BLaER1 treated with 17β-estradiol and CSF1 and Interleukin-3, amounts not matched to agents 10 nM and 100 nM (cell line): ENCODE data around the gene FAM117B.

Source experiments
- H3K27ac ChIP-seq, 11 experiments: shearing (Covaris generic); formaldehyde crosslinking; 2 replicates each; pipeline ENCODE4 v1.8.1; 2022
- H3K27me3 ChIP-seq, 11 experiments: shearing (Covaris generic); formaldehyde crosslinking; 2 replicates each; pipeline ENCODE4 v1.8.1; 2022
- H3K36me3 ChIP-seq, 11 experiments: shearing (Covaris generic); formaldehyde crosslinking; 2 replicates each; pipeline ENCODE4 v1.8.1; 2022
- H3K4me1 ChIP-seq, 10 experiments: shearing (Covaris generic); formaldehyde crosslinking; 2 replicates each; pipeline ENCODE4 v1.8.1; 2022
- H3K4me2 ChIP-seq, 11 experiments: shearing (Covaris generic); formaldehyde crosslinking; 2 replicates each; pipeline ENCODE4 v1.8.1; 2022
- H3K4me3 ChIP-seq, 10 experiments: shearing (Covaris generic); formaldehyde crosslinking; 2 replicates each; pipeline ENCODE4 v1.8.1; 2022
- H3K9ac ChIP-seq, 11 experiments: shearing (Covaris generic); formaldehyde crosslinking; 2 replicates each; pipeline ENCODE4 v1.8.1; 2022
- H3K9me3 ChIP-seq, 11 experiments: shearing (Covaris generic); formaldehyde crosslinking; replicated peaks in 1 of 11; 2 replicates each; pipeline ENCODE4 v1.8.1; 2022
- H4K20me1 ChIP-seq, 11 experiments: shearing (Covaris generic); formaldehyde crosslinking; 2 replicates each; pipeline ENCODE4 v1.8.1; 2022
- Cebpa-rat ChIP-seq, 11 experiments: shearing (Covaris generic); IDR thresholded peaks; 2 replicates each; pipeline ENCODE4 v1.8.1; 2022

The FAM117B gene

DNA sequence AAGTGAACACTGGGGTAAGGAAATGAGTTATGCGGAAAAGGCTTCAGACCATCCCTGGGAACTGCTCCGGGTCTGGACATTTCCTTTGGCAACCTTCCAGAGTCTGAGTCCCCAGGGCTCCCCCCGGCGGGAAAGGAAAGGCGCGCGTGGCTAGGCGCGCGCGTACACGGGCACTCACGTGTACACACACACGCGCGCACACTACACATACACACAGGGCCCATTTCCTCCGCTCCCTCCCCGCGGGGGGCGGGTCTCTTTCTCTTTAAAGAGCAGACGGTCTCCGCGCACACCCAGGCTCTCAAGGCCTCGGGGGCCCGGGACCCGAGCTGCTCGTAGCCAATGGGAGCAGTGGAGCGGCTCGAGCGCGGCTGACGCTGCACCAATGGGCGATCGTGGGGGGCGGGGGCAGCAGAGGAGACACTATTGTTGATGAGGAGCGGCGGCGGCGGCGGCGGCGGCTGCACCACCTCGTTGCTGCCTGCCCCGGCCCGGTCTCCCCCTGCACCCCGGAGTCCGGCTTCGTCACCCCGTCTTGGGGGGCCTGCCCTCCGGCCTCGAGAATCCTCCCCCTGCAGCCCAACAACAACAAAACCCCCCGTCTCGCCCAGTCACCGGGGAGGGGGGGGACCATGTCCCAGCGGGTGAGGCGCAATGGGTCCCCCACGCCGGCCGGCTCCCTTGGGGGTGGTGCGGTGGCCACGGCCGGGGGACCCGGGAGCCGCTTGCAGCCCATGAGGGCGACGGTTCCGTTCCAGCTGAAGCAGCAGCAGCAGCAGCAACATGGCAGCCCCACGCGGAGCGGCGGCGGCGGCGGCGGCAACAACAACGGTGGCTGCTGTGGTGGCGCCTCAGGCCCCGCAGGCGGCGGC is at the start of gene FAM117B:
TSS of gene FAM117B (plus strand) at position 414 of the 872 bp plus-strand sequence. CDS start at position 633, 219 bp downstream.
- Histone ChIP-seq H3K4me3 (peak within 1 kb of the TSS; percentile 86 to 100 (median 98)), H3K9ac (peak within 1 kb of the TSS; percentile 83 to 96 (median 92)), H4K20me1 (no peaks in the 10 kb centered on the region), H3K27ac (peak within 1 kb of the TSS; percentile 12 to 96 (median 89); a peak in 21 of 22 replicates), H3K36me3 (peaks cover 0 to 16% (median 0%) of the 10 kb centered on the region in 11 experiments; a peak in 4 of 22 replicates), H3K27me3 (no peaks in the 10 kb centered on the region), H3K4me2 (peak within 1 kb of the TSS; percentile 56 to 86 (median 76)), H3K9me3 (peaks cover 0 to 13% (median 4%) of the 10 kb centered on the region in 11 experiments; a peak in 5 of 22 replicates), H3K4me1 (peaks cover 10 to 29% (median 22%) of the 10 kb centered on the region in 10 experiments)
- no peak for TF ChIP-seq Cebpa-rat (IDR thresholded peaks at IDR 0.05)

DNA sequence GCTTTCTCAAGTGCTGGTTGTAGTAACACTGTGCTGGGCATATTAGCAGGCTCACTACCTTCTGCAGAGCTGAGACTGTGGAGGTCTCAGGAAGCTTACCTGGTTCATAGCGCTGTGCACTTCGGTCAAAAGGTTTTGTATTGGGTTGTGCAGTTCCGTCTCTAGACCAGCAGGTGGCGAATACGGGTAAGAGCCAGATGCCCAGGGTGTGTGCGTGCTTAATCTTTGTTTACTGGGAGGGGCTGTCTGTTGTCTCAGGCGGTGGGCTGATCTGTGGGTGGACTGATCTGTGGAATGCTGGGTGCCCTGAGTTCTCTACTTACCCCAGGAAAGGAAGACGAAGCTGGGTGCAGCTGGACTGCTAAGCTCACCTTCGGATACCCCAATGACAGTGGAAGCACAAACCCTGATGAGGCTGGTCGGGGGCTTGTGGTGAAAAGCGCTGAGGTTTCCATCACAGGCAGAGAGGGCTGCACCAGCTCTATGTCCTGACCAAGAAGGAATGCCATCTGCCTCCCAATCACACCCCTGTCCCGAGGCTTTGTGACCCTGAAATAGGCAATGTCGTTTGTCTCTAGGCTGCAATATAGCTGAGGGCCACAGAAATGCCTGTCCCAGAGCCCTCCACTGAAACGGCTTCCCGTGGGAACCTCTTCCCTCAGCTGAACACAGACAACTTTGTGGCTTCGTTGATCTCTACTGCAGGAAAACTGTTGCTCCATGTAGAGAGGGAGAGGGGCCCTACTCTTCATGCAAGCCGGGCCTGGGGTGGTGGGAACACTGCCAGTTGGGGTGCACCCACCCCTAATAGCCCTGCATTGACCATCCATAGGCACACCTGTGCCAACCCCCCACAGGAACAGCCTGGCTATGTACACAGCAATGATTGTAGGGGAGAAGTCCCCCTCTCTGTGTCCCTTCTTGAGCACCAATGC is 45.9 kb upstream of the FAM117B start:
- Histone ChIP-seq H3K27me3 (no peaks in the 10 kb centered on the region), H3K36me3 (no peaks in the 10 kb centered on the region), H3K9ac (no peak overlapping the region; a peak in 1 of 22 replicates), H3K4me2 (peak overlapping the region in 10 of 11 experiments; percentile 13 to 63 (median 42); a peak in 10 of 22 replicates), H3K9me3 (peaks cover 0 to 5% (median 0%) of the 10 kb centered on the region in 11 experiments; a peak in 4 of 22 replicates), H4K20me1 (no peaks in the 10 kb centered on the region), H3K4me3 (no peak overlapping the region), H3K4me1 (peaks cover 7 to 21% (median 16%) of the 10 kb centered on the region in 10 experiments), H3K27ac (no peak overlapping the region)
- no peak for TF ChIP-seq Cebpa-rat (IDR thresholded peaks at IDR 0.05)

DNA sequence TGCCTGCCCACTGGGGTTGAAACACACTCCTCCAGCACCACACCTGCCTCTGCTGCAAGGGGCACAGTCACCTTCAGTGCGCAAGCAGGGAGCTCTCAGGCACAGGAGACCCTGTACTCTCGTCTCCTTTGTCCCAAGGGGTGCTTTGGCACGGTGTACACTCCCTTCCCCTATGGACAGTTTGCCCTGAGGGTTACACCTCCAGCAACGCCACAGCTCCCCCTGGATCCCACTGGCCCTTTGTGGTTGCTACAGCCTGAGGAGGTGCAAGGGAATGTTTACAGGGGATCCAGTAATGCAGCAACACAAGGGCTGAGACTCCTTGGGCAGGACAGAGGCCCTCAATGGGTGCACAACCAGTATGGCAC is 45.2 kb upstream of the FAM117B start:
- Histone ChIP-seq H3K9me3 (no peaks in the 10 kb centered on the region), H3K36me3 (no peaks in the 10 kb centered on the region), H4K20me1 (no peaks in the 10 kb centered on the region), H3K27me3 (no peaks in the 10 kb centered on the region), H3K4me1 (peaks cover 7 to 21% (median 16%) of the 10 kb centered on the region in 10 experiments), H3K27ac (no peak overlapping the region), H3K9ac (no peak overlapping the region), H3K4me3 (no peak overlapping the region), H3K4me2 (peak overlapping the region; percentile 13 to 62 (median 42); a peak in 18 of 22 replicates)
- no peak for TF ChIP-seq Cebpa-rat (IDR thresholded peaks at IDR 0.05)

GRCh38 chr2:202592566-202592965 is 42.2 kb upstream of the FAM117B start:
- no peaks in the 10 kb centered on the region for H3K27me3 ChIP-seq
- H4K20me1 ChIP-seq, result no peaks in the 10 kb centered on the region
- no peak overlapping the region for H3K27ac ChIP-seq
- H3K4me2 ChIP-seq, result no peak overlapping the region
- H3K4me1 ChIP-seq, result peaks cover 7 to 21% (median 16%) of the 10 kb centered on the region in 10 experiments
- H3K4me3 ChIP-seq, result no peak overlapping the region
- no peak for TF ChIP-seq Cebpa-rat (IDR thresholded peaks at IDR 0.05)
- no peak overlapping the region for H3K9ac ChIP-seq
- no peaks in the 10 kb centered on the region for H3K9me3 ChIP-seq
- no peaks in the 10 kb centered on the region for H3K36me3 ChIP-seq

DNA sequence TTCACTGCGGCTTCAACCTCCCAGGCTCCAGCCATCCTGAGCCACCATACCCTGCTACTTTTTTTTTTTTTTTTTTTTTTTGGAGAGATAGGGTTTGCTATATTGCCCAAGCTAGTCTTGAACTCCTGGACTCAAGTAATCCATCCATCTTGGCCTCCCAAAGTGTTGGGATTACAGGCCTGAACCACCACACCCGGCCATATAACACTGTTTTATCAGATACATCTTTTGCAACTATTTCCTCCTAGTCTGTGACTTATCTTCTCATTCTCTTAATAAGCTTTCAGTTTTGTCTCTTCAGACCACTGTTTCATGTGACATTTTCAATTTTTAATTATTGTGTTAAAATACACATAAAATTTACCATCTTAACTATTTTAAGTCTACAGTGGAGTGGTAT is 35.7 kb upstream of the FAM117B start:
- Histone ChIP-seq H3K9me3 (no peaks in the 10 kb centered on the region), H3K36me3 (no peaks in the 10 kb centered on the region), H3K4me3 (no peak overlapping the region), H4K20me1 (no peaks in the 10 kb centered on the region), H3K4me1 (no peaks in the 10 kb centered on the region; a peak in 1 of 20 replicates), H3K9ac (no peak overlapping the region), H3K4me2 (no peak overlapping the region), H3K27ac (no peak overlapping the region), H3K27me3 (no peaks in the 10 kb centered on the region)
- no peak for TF ChIP-seq Cebpa-rat (IDR thresholded peaks at IDR 0.05)

DNA sequence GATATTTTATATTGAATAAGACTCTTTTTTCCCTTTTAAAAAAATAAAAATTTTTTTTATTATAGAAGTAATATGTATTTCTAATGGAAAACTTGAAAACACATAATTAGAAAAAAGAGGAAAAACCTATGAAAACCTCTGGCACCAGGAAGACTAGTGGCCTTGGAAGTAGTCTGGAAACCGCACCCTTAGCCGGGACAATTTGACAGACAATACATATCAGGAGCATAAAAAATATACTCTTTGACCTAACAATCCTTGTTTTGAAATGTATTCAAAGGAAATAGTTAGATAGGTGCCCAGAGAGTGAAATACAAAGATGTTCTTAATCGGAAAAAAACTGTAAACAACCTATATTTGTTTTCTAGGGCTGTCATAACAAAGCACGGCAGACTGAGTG is 34.9 kb upstream of the FAM117B start:
- H3K36me3 ChIP-seq, result no peaks in the 10 kb centered on the region
- no peak overlapping the region for H3K4me2 ChIP-seq
- H3K4me3 ChIP-seq, result no peak overlapping the region
- H3K27ac ChIP-seq, result no peak overlapping the region
- no peaks in the 10 kb centered on the region for H3K9me3 ChIP-seq
- H3K4me1 ChIP-seq, result no peaks in the 10 kb centered on the region; a peak in 1 of 20 replicates
- no peaks in the 10 kb centered on the region for H4K20me1 ChIP-seq
- no peaks in the 10 kb centered on the region for H3K27me3 ChIP-seq
- H3K9ac ChIP-seq, result no peak overlapping the region
- no peak for TF ChIP-seq Cebpa-rat (IDR thresholded peaks at IDR 0.05)

- H3K4me3 ChIP-seq, result no peak overlapping the region
- no peaks in the 10 kb centered on the region for H4K20me1 ChIP-seq
- H3K27ac ChIP-seq, result no peak overlapping the region
- no peaks in the 10 kb centered on the region for H3K27me3 ChIP-seq
- no peak overlapping the region for H3K9ac ChIP-seq
- no peaks in the 10 kb centered on the region for H3K36me3 ChIP-seq
- H3K4me1 ChIP-seq, result peaks cover 0 to 22% (median 0%) of the 10 kb centered on the region in 10 experiments; a peak in 9 of 20 replicates
- no peaks in the 10 kb centered on the region for H3K9me3 ChIP-seq
- TF ChIP-seq Cebpa-rat (IDR thresholded peaks at IDR 0.05), result no peak
- H3K4me2 ChIP-seq, result no peak overlapping the region
These were observed 30.1 kb upstream of the FAM117B start for GRCh38 chr2:202604699-202605098.

GRCh38 chr2:202605174-202605573 is 29.6 kb upstream of the FAM117B start:
- Histone ChIP-seq H3K9ac (no peak overlapping the region), H3K4me3 (no peak overlapping the region), H3K36me3 (no peaks in the 10 kb centered on the region), H3K4me1 (peaks cover 0 to 27% (median 0%) of the 10 kb centered on the region in 10 experiments; a peak in 10 of 20 replicates), H3K27me3 (no peaks in the 10 kb centered on the region), H3K27ac (no peak overlapping the region), H3K4me2 (no peak overlapping the region), H4K20me1 (no peaks in the 10 kb centered on the region), H3K9me3 (no peaks in the 10 kb centered on the region)
- no peak for TF ChIP-seq Cebpa-rat (IDR thresholded peaks at IDR 0.05)
